H1 (cell line): ENCODE measurements around the gene ZNF33A. TPM values are rescaled to one million over a fixed set of nuclear protein-coding genes. Genes with fewer than 3 reads are reported as not detected.

Experiments
- polyA plus RNA-seq, 7 experiments: library from polyadenylated mRNA; depleted of rRNA in 3 of 7; stranded (reverse) in 5 of 7; unstranded in 2 of 7; fragments of >200 nt in 5 of 7; fragments of 200-250 nt in 2 of 7; gene quantifications; 1 replicate in 5 of 7; 2 replicates in 1 of 7; 4 replicates in 1 of 7; pipeline versions ENCODE4 v1.2.1 to v1.2.3, GENCODE V29; 2011 to 2013; ENCODE audit warnings: missing spikeins in 2 of 7, mixed read lengths in 2 of 7
- small RNA-seq: library from polyadenylated mRNA; stranded (forward); fragments of <200 nt; extraction: miRNeasy Mini kit (QIAGEN cat#:217004); gene quantifications from one replicate; pipeline ENCODE3, GENCODE V24; 2013; ENCODE audit not compliant: insufficient read depth
- total RNA-seq: library from RNA; stranded (reverse); fragmentation: NEBNext Ultra II Directional; extraction: Animal tissue kit (Norgen Biotek cat#: 25700); gene quantifications from 2 replicates; pipeline ENCODE4 v1.2.1, GENCODE V29; 2021

ZNF33A gene
- total and polyA plus RNA-seq, 2 of the 8 experiments (the other 6 are each of a cell fraction or from before 2014, with no cell fraction given), result 6.0 to 48.3 TPM

Small RNA genes lying within 50 kb of the gene (small RNA-seq; reads per million reads assigned to genes)
- gene AL161931.1 (not detected), gene FXYD6P2 (not detected), gene RF00019 (not detected), gene RNU6-795P (not detected)

Other genes with a start within 250 kb of the ZNF33A start
- gene ZNF248, start 153.1 kb upstream of the ZNF33A start, total RNA-seq, result 9.1 and 9.7 TPM in 2 replicates
- gene ZNF248, start 153.1 kb upstream of the ZNF33A start, polyA plus RNA-seq (2011; rRNA removed), result not detected in 2 replicates
- 0.78 and 1.3 TPM in 2 replicates for gene ZNF25, start 34.0 kb upstream of the ZNF33A start, total RNA-seq
- 0.09 and 0.17 TPM in 2 replicates for gene ZNF25, start 34.0 kb upstream of the ZNF33A start, polyA plus RNA-seq (2011; rRNA removed)
- gene ZNF37A, start 83.7 kb downstream of the ZNF33A start, total RNA-seq, result 12.2 and 12.7 TPM in 2 replicates
- 0.97 and 1.7 TPM in 2 replicates for gene ZNF37A, start 83.7 kb downstream of the ZNF33A start, polyA plus RNA-seq (2011; rRNA removed)